Fibroblast of the aortic adventitia (primary cell): ENCODE measurements around the gene RPA4. TPM values are rescaled to one million over a fixed set of nuclear protein-coding genes. Genes with fewer than 3 reads are reported as not detected.

Source experiments
- total RNA-seq: library from RNA; depleted of rRNA; stranded (reverse); fragments of >200 nt; gene quantifications from 2 replicates; pipeline ENCODE4 v1.2.3, GENCODE V29; 2012; ENCODE audit warnings: low replicate concordance

Gene RPA4
- total RNA-seq, 1 donor = 1.4 TPM

Other genes with a start within 250 kb of the RPA4 start
- 33.3 and 42.3 TPM in 2 replicates for gene DIAPH2, start 199.1 kb upstream of the RPA4 start, total RNA-seq